ENCODE results near the gene RNASEL. TPM values are rescaled to one million over a fixed set of nuclear protein-coding genes. Genes with fewer than 3 reads are reported as not detected.
A peak's percentile ranks its signal among the peaks of the same experiment; 100 is the strongest.

The RNASEL gene
- total RNA-seq: 15.0 TPM

- peak; percentile 86 for DNase-seq (ENCODE audit: low spot score)
Observed at GRCh38 chr1:182588500-182589396, at the start of gene RNASEL. TSS of gene RNASEL (minus strand) at chr1:182589256. CDS start at chr1:182586806, 2,450 bp downstream.

- no peak for DNase-seq (ENCODE audit: low spot score)
Observed at GRCh38 chr1:182637769-182638168, 48.7 kb upstream of the RNASEL start.

GRCh38 chr1:182635871-182636270 is 46.8 kb upstream of the RNASEL start:
- no peak for DNase-seq (ENCODE audit: low spot score)

- DNase-seq (ENCODE audit: low spot score): no peak
Observed at GRCh38 chr1:182634306-182635072, 45.4 kb upstream of the RNASEL start.

GRCh38 chr1:182633657-182634281 is 44.7 kb upstream of the RNASEL start:
- no peak for DNase-seq (ENCODE audit: low spot score)

- DNase-seq (ENCODE audit: low spot score): no peak
Observed at GRCh38 chr1:182633031-182633430, 44.0 kb upstream of the RNASEL start.

- DNase-seq (ENCODE audit: low spot score): peak; percentile 59
Observed at GRCh38 chr1:182632441-182632857, 43.4 kb upstream of the RNASEL start.

GRCh38 chr1:182631954-182632353 is 42.9 kb upstream of the RNASEL start:
- DNase-seq (ENCODE audit: low spot score): no peak

GRCh38 chr1:182631053-182631677 is 42.1 kb upstream of the RNASEL start:
- DNase-seq (ENCODE audit: low spot score): no peak

- no peak for DNase-seq (ENCODE audit: low spot score)
Observed at GRCh38 chr1:182630586-182630985, 41.5 kb upstream of the RNASEL start.

- no peak for DNase-seq (ENCODE audit: low spot score)
Observed at GRCh38 chr1:182629499-182630096, 40.5 kb upstream of the RNASEL start.

GRCh38 chr1:182629080-182629479 is 40.0 kb upstream of the RNASEL start:
- DNase-seq (ENCODE audit: low spot score): no peak

GRCh38 chr1:182628657-182629056 is 39.6 kb upstream of the RNASEL start:
- DNase-seq (ENCODE audit: low spot score): no peak

GRCh38 chr1:182627622-182628021 is 38.6 kb upstream of the RNASEL start:
- no peak for DNase-seq (ENCODE audit: low spot score)

- no peak for DNase-seq (ENCODE audit: low spot score)
Observed at GRCh38 chr1:182626527-182626926, 37.5 kb upstream of the RNASEL start.

GRCh38 chr1:182625719-182626504 is 36.9 kb upstream of the RNASEL start:
- DNase-seq (ENCODE audit: low spot score): no peak

GRCh38 chr1:182625024-182625423 is 36.0 kb upstream of the RNASEL start:
- no peak for DNase-seq (ENCODE audit: low spot score)

GRCh38 chr1:182624577-182624976 is 35.5 kb upstream of the RNASEL start:
- DNase-seq (ENCODE audit: low spot score): no peak

- DNase-seq (ENCODE audit: low spot score): no peak
Observed at GRCh38 chr1:182622901-182623528, 34.0 kb upstream of the RNASEL start.

- DNase-seq (ENCODE audit: low spot score): no peak
Observed at GRCh38 chr1:182621906-182622305, 32.9 kb upstream of the RNASEL start.
